GM12801 (cell line): ENCODE results near the gene EFNA5.

ENCODE experiments used
- CTCF ChIP-seq: IDR thresholded peaks from one replicate; pipeline ENCODE4 v1.5.1; 2011; ENCODE audit warnings: control low read depth; ENCODE audit not compliant: insufficient read length; ENCODE audit errors: extremely low read depth

Gene EFNA5

DNA sequence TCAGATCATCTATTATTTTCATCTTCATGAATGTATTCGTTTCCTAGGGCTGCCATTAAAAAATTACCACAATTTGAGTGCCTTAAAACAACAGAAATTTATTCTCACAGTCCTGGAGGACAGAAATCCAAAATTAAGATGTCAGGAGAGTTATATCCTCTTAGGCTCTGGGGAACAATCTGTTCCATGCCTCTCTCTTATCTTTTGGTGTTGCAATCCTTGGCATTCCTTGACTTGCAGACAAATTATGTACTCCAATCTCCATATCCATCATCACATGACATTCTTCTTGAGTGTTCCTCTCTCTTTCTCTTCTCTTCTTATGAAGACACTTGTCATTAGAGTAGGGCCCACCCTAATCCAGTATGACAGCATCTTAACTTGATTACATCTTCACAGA, 339.4 kb downstream of the EFNA5 start:
- no peak for TF ChIP-seq CTCF

- no peak for TF ChIP-seq CTCF
These were observed 339.8 kb downstream of the EFNA5 start for GRCh38 chr5:107330903-107331302.

- TF ChIP-seq CTCF = no peak
These were observed 340.9 kb downstream of the EFNA5 start for GRCh38 chr5:107329850-107330249.
